Nephron (organoid): ENCODE data around the gene VANGL2.
A peak's percentile ranks its signal among the peaks of the same experiment; 100 is the strongest.

Experiments used
- H3K27ac Mint-ChIP-seq, 3 experiments: 2 replicates each; pipeline ENCODE4 v1.8.0; 2020; ENCODE audit warnings: mixed read lengths in 3 of 3, mild to moderate bottlenecking in 2 of 3, moderate library complexity in 1 of 3
- H3K27me3 Mint-ChIP-seq: 2 replicates; pipeline ENCODE4 v1.8.0; 2021; ENCODE audit warnings: low read depth, mild to moderate bottlenecking, moderate library complexity, mixed read lengths
- H3K36me3 Mint-ChIP-seq: 2 replicates; pipeline ENCODE4 v1.8.0; 2020; ENCODE audit warnings: low read depth, mixed read lengths
- H3K4me1 Mint-ChIP-seq: 2 replicates; pipeline ENCODE4 v1.8.0; 2020; ENCODE audit warnings: mixed read lengths
- H3K4me3 Mint-ChIP-seq, 3 experiments: 2 replicates each; pipeline ENCODE4 v1.8.0; 2020; ENCODE audit warnings: mild to moderate bottlenecking in 3 of 3, mixed read lengths in 3 of 3, moderate library complexity in 2 of 3
- H3K9me3 Mint-ChIP-seq: 2 replicates; pipeline ENCODE4 v1.8.0; 2020; ENCODE audit warnings: mixed read lengths
- TF ChIP-seq, protein P1 (sequence below), 3 experiments: fragments of 200-600 bp; sonication (generic); IDR thresholded peaks; one replicate each; pipeline ENCODE4 v1.5.0; 2021; ENCODE audit warnings: antibody characterized with exemption in 3 of 3; ENCODE audit not compliant: unreplicated experiment in 3 of 3

Gene VANGL2

DNA sequence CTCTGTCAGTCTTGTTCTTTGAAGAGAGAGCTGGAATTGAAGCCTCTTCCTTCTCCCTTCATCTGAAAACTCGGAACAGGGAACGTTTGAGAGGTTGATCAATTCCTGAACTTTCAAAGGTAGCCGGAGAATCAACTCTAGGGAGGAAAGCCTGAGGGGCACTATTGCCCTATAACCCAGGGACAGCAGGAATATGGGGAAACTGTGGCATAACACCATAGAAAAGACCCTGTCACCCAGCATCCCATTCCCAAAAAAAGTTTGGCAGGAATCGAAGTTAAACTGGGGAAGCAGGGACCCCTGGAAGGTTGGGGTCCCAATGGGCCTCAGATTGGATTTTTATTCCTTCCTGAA, 38.6 kb upstream of the VANGL2 start:
- TF ChIP-seq, protein P1, sequence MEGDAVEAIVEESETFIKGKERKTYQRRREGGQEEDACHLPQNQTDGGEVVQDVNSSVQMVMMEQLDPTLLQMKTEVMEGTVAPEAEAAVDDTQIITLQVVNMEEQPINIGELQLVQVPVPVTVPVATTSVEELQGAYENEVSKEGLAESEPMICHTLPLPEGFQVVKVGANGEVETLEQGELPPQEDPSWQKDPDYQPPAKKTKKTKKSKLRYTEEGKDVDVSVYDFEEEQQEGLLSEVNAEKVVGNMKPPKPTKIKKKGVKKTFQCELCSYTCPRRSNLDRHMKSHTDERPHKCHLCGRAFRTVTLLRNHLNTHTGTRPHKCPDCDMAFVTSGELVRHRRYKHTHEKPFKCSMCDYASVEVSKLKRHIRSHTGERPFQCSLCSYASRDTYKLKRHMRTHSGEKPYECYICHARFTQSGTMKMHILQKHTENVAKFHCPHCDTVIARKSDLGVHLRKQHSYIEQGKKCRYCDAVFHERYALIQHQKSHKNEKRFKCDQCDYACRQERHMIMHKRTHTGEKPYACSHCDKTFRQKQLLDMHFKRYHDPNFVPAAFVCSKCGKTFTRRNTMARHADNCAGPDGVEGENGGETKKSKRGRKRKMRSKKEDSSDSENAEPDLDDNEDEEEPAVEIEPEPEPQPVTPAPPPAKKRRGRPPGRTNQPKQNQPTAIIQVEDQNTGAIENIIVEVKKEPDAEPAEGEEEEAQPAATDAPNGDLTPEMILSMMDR (IDR thresholded peaks at IDR 0.05; ENCODE audit: unreplicated experiment in 3 of 3): no peak
- Mint-ChIP-seq H3K36me3 (peaks cover 33% of the 10 kb centered on the region), H3K4me1 (peaks cover 35% of the 10 kb centered on the region), H3K4me3 (no peak overlapping the region), H3K9me3 (no peaks in the 10 kb centered on the region), H3K27me3 (no peaks in the 10 kb centered on the region), H3K27ac (peak overlapping the region in 1 of 3 experiments; percentile 17)

DNA sequence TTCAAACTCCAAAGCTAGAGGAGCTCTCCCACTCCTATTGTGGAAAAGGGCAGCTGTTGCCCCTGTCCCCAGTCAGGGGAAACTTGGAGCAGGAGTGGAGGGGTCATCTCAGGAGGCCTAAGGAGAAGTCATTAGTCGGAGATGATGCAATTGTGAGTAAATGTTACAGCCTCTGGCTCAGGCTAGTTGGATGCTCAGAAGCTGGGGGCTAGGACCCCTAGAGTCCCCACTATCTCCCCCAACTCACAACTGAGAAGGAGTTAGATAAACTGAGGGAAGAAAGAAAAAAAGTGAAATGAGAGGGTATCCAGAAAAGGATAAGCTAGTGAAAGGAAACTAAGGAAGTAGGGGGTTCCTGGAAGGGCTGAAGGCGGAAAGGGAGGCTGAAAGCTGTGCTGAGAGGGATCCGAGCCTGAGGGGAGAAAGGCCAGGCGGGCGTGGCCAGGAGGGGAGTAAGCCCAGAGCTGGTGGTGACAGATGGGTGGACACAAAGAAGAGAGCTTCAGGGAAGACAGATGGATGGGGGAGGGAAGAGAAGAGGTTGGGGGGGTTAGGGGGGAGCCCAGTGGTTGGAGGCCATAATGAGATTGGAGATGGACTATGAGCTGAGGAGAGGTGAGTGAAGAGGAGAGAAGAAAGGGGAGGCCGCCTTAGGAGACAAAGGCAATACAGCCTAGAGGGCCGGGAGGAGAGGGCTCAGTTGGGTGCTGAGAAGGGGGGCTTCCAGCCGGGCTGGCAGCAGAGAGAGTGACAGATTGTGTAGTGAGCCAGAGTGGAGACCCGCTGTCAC, 38.0 kb upstream of the VANGL2 start:
- no peaks in the 10 kb centered on the region for H3K9me3 Mint-ChIP-seq
- peaks cover 28% of the 10 kb centered on the region for H3K36me3 Mint-ChIP-seq
- TF ChIP-seq, protein P1 (IDR thresholded peaks at IDR 0.05; ENCODE audit: unreplicated experiment in 3 of 3): no peak

DNA sequence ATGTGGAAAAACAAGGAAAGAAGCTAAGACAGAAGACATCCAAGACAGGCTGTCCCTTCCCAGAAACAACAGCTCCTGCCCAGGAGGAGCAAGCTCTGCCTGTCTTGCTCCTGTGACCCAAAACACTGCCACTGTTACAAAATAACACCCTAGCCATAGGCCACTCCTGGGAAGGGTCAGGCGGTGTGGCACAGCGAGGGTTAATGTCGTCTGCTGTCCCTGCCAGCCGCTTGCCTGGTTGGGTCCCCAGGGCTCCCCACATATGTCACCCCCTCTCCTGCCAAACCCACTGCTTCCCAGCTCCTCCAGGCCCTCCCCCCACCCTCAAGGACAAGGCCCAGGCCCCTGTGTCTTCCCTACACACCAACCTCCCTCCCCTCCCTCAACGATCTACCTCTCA, 37.4 kb upstream of the VANGL2 start:
- peaks cover 35% of the 10 kb centered on the region for H3K4me1 Mint-ChIP-seq
- peak overlapping the region; percentile 17 to 71 (median 23) for H3K27ac Mint-ChIP-seq
- TF ChIP-seq, protein P1 (IDR thresholded peaks at IDR 0.05; ENCODE audit: unreplicated experiment in 3 of 3): no peak
- H3K36me3 Mint-ChIP-seq: peaks cover 23% of the 10 kb centered on the region
- peaks cover 8% of the 10 kb centered on the region for H3K27me3 Mint-ChIP-seq
- no peaks in the 10 kb centered on the region for H3K9me3 Mint-ChIP-seq
- H3K4me3 Mint-ChIP-seq: no peak overlapping the region

More for the DNA sequence above, 38.0 kb upstream of the VANGL2 start:
- peaks cover 35% of the 10 kb centered on the region for H3K4me1 Mint-ChIP-seq
- no peak overlapping the region for H3K4me3 Mint-ChIP-seq
- H3K27me3 Mint-ChIP-seq: peaks cover 6% of the 10 kb centered on the region
- peak overlapping the region; percentile 17 to 71 (median 23) for H3K27ac Mint-ChIP-seq

DNA sequence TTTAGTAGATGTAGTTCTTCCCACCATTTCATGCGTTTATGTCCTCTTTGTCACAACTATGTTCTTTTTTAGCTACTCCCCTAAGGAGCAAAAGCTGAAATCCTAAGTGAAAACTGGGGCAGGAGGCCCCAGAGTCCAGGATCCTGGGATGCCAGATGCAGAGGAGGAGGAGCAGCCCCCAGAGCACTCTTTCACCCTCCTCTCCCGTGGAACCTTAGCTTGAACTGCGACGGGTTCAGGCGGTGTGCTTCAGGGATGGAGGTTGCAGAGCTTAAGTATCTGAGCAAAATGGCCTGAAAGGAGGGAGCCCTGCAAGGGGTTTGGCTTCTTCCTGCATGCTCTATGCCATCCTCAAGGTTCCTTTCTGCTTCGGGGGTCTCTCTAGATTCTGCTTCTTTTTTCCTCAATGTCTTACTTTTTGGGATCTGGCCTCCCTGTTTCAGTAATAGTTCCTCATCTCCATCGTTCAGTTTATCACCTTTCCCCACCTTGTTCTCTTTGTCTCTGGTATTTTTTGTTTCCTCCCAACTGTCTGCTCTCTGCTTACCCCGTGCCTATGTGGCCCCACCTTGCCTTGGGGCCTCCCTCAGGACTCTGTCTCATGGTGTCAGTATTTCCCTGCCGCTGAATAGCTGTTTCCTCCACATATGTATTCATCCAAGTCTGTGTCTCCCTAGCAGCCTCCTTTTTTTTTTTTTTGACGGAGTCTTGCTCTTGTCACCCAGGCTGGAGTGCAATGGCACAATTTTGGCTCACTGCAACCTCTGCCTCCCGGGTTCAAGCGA, 36.2 kb upstream of the VANGL2 start:
- H3K4me3 Mint-ChIP-seq: no peak overlapping the region
- TF ChIP-seq, protein P1 (IDR thresholded peaks at IDR 0.05; ENCODE audit: unreplicated experiment in 3 of 3): no peak
- H3K36me3 Mint-ChIP-seq: peaks cover 13% of the 10 kb centered on the region
- H3K27me3 Mint-ChIP-seq: peaks cover 8% of the 10 kb centered on the region
- H3K9me3 Mint-ChIP-seq: no peaks in the 10 kb centered on the region
- peaks cover 35% of the 10 kb centered on the region for H3K4me1 Mint-ChIP-seq
- H3K27ac Mint-ChIP-seq: peak overlapping the region in 2 of 3 experiments; percentile 17 to 42

DNA sequence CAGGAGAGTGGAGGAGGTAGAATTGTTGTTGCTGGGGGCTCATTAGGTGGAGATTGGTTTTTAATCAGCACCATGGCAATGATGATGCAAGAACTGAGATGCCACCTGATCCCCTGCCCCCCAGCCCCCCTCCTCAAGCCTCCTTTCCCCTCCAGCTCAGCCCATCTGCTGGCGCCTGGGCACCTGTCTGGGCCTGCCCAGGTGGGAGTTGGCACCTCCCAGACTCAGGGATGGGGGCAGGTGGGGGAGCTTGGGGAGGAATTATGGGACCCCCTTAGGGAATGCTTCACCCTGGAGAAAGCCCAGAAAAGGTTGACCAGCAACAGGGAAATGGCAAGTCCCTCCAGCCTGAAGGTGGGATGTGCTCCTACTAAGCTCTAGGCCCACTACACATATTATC, 35.0 kb upstream of the VANGL2 start:
- TF ChIP-seq, protein P1 (IDR thresholded peaks at IDR 0.05; ENCODE audit: unreplicated experiment in 3 of 3): no peak
- Mint-ChIP-seq H3K36me3 (peaks cover 8% of the 10 kb centered on the region), H3K4me1 (peaks cover 35% of the 10 kb centered on the region), H3K9me3 (no peaks in the 10 kb centered on the region), H3K27ac (no peak overlapping the region), H3K4me3 (no peak overlapping the region), H3K27me3 (peaks cover 8% of the 10 kb centered on the region)
